GM18951 (cell line): ENCODE data around the gene TBX2.

Source experiments
- POLR2A ChIP-seq: IDR thresholded peaks from 4 replicates; pipeline ENCODE4 v1.6.1; 2011; ENCODE audit warnings: mild to moderate bottlenecking; ENCODE audit not compliant: insufficient read length, insufficient read depth; ENCODE audit errors: extremely low read depth
- in situ Hi-C: fragments of 300-500 bp; cut with MboI; formaldehyde crosslinking; loops from one replicate; pipeline ENCODE4 v1.12.0; 2022; ENCODE audit warnings: low sequenced_read_pairs, mixed read lengths, inconsistent platforms; ENCODE audit not compliant: unreplicated experiment

Gene TBX2

GRCh38 chr17:61450641-61451537 is 51.2 kb downstream of the TBX2 start:
- no peak for TF ChIP-seq POLR2A
- in situ Hi-C loops: no loop called here

- TF ChIP-seq POLR2A: no peak
- in situ Hi-C loops: no loop called here
Measured at GRCh38 chr17:61451538-61452300, 52.1 kb downstream of the TBX2 start.

DNA sequence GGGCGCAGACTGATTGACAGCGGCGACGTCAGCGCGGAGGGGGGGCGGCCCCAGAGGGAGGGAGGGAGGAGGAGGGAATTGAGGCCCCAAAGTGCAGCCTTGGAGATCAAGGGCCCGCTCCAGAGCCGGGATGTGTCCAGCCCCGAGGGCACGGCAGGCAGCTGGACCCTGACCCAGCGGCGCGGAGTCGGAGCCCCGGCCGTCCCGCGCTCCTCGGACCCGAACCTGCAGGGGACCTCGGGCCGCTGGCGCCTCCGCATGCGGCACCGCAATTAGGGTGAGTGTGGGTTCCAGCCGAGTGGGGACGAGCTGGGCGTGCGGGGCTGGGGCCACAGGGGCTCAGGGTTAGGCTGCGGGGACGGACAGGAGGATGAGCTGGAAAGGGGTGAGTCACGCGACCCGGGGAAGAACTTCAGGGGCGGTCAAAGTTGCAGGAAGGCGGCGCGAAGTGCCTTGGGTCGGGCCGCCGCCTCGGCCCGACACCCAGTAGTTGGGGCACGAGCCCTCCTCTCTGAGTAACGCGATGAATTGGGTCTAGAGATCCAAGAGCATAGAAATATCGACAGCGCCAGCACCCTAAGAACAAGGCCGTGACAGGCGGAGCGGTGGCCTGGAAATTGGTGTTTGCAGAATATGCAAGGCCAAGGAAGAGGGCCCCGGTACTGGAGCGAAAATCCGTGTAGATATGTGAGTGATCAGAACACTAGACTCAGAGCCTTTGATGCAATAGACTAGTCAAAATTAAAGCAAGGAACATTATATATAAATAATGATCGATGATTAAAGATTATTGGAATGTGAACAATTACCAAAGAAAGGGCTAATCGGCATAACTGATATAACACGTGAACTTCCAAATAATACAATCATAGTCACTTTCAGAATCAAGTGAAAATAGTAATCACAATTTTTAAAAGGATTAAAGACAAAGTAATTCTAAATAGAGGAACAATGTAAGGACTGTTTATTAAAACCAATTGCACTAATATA is 53.0 kb downstream of the TBX2 start, which contains the start of gene TBX4:
TSS of gene TBX4 (plus strand) at position 122 of the 990 bp plus-strand sequence. CDS start 4,069 bp downstream, outside the sequence.
- in situ Hi-C loops: no loop called here
- TF ChIP-seq POLR2A: no peak

DNA sequence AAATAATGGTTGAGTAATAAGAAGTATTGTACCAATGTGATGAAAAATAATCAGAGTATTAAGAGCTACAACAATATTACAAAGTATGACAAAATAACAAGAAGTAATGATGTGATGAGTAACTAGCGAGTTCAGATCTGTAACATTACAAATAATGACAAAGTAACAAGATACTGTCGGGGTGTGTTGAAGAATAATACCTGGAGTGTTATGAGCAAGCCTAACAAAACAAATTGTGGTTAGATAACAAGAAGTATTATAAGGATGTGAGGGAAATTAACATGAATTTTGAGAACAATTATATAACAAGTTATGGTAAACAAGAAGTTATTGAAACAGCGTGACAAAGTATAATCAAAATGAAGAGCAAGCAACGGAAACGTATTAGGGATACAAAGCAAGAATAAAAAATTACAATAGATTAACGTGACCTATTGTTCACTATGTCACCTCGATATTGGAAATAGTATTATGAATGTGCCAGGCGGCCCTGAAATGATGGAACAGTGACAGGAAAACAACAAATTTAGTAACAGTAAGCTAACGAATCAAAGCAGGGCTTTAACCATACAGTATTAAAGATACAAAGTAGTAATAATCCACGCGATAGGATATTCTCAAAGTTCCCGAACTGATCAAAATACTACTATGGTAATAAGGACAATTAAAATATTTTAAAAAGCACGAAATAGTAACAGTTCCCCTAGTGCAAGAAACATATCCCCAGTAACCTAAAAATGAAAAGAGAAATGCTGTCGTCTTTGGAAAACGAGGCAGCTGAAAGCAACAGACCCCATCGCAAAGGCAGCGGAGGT is 54.1 kb downstream of the TBX2 start:
- in situ Hi-C loops: no loop called here
- no peak for TF ChIP-seq POLR2A

GRCh38 chr17:61454381-61455323 is 55.0 kb downstream of the TBX2 start:
- TF ChIP-seq POLR2A: no peak
- in situ Hi-C loops: no loop called here

- no peak for TF ChIP-seq POLR2A
- in situ Hi-C loops: no loop called here
Measured at GRCh38 chr17:61455324-61456060, 55.8 kb downstream of the TBX2 start.

DNA sequence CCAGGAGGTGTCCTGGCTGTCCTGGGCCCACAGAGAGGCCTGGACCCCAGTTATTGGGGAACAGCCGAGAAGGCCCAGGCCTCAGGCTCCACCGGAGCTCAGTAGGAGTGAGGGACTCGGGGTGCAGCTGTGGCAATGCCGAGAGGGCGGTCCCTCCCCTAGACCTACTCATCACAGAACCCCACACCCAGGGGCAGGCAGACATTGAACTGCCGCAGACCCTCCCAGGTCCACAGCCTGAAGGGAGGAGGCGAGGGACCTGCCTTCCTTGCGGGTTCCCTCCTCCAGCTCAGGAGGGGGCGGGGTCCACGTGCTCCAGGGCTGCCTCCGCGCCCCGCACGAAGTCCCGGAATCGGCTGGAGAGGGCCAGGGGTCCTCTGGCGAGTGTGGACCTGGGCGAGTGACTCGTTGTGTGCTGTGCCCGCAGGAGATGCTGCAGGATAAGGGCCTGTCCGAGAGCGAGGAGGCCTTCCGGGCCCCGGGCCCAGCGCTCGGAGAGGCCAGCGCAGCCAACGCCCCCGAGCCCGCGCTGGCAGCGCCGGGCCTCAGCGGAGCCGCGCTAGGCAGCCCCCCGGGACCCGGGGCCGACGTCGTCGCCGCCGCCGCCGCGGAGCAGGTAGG is 56.5 kb downstream of the TBX2 start:
- no peak for TF ChIP-seq POLR2A
- in situ Hi-C loops: no loop called here

GRCh38 chr17:61456688-61457225 is 57.1 kb downstream of the TBX2 start:
- in situ Hi-C loops: no loop called here
- TF ChIP-seq POLR2A: no peak

- TF ChIP-seq POLR2A: no peak
- in situ Hi-C loops: no loop called here
Measured at GRCh38 chr17:61457226-61457983, 57.8 kb downstream of the TBX2 start.
